ENCODE data around the gene SSTR3.
"Not testable (repeated sequence)": the region's sequence is repeated elsewhere in the genome, so short reads cannot be mapped to it uniquely, and the experiment has no call there.

SSTR3 gene

DNA sequence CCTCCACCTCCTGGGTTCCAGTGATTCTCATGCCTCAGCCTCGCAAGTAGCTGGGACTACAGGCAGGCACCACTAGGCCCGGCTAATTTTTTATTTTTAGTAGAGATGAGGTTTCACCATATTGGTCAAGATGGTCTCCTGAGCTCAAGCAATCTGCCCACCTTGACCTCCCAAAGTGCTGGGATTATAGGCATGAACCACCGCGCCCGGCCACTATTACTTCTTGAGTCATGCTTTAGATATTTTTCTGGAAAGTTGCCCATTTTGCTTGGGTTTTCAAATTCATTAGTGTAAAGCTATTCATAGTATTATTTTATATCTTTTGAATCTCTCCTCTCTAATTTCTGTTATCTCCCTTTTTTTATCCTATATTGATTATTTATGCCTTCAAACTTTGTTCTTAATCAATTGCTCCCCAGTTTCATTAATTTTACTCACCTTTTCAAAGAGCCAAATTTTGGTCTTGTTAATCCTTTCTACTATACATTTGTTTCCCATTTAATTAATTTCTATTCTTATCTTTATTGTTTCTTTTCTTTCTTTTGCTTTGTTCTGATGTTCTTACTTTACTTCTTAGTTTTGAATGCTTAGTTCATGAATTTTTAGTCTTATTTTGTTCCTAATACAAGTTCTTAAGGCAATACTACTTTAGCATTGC is 42.1 kb upstream of the SSTR3 start:
- no CpG with 5 or more reads among the region's 5 CpGs for WGBS (ENCODE audit: insufficient coverage, insufficient read length)
- Histone ChIP-seq H3K27me3 (ENCODE audit: control insufficient read depth, insufficient read depth, low read length) (no peaks in the 10 kb centered on the region), H3K9me3 (ENCODE audit: control insufficient read depth, insufficient read depth, low read length) (no peaks in the 10 kb centered on the region), H3K36me3 (ENCODE audit: control insufficient read depth, insufficient read depth, low read length) (no peaks in the 10 kb centered on the region), H3K4me3 (ENCODE audit: low read length) (no peak overlapping the region), H3K4me1 (ENCODE audit: control insufficient read depth, insufficient read depth, low read length) (peaks cover 1% of the 10 kb centered on the region; the same call in 1 of the 2 replicates), H3K27ac (ENCODE audit: low read length) (no peak overlapping the region)
- no peak for DNase-seq (ENCODE audit: low read depth, low spot score)

DNA sequence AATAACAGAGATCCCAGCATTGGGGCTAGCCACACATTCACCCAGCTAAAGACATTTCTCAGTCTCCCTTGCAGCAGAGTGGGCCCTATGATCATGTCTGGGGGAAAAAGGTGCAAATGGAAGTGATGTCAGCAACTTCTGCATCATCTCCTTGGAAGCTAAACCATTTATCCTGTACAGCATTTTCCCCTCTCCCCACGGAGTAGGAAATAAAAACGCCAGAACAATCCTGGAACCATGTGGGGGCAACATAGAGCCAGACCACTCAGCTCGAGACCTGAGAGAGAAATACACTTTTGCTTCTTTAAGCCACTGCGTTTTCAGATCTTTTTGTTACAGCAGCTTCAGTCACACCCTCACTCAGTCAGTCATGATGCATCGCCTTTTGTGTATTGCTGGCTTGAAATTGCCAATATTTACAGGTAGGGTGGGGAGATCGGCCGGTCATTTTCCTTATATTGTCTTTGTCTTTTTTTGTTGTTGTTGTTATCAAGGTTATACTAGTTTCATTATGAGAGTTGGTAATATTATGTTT is 40.9 kb upstream of the SSTR3 start:
- H3K4me3 ChIP-seq (ENCODE audit: low read length) = no peak overlapping the region
- no peaks in the 10 kb centered on the region for H3K4me1 ChIP-seq (ENCODE audit: control insufficient read depth, insufficient read depth, low read length)
- DNase-seq (ENCODE audit: low read depth, low spot score) = no peak
- no peak overlapping the region for H3K27ac ChIP-seq (ENCODE audit: low read length)
- no peaks in the 10 kb centered on the region for H3K27me3 ChIP-seq (ENCODE audit: control insufficient read depth, insufficient read depth, low read length)
- no CpG with 5 or more reads among the region's 7 CpGs for WGBS (ENCODE audit: insufficient coverage, insufficient read length)
- no peaks in the 10 kb centered on the region for H3K36me3 ChIP-seq (ENCODE audit: control insufficient read depth, insufficient read depth, low read length)
- H3K9me3 ChIP-seq (ENCODE audit: control insufficient read depth, insufficient read depth, low read length) = no peaks in the 10 kb centered on the region

DNA sequence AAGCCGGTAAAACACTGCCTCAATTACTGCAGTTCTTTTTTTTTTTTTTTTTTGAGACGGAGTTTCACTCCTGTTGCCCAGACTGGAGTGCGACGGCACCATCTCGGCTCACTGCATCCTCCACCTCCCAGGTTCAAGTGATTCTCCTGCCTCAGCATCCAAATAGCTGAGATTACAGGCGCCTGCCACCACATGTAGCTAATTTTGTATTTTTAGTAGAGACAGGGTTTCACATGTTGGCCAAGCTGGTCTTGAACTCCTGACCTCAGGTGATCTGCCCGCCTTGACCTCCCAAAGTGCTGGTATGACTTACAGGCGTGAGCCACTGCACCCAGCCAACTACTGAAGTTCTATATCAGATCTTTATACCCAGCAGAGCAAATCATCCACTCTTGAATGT is 39.6 kb upstream of the SSTR3 start:
- not testable (repeated sequence) for H3K4me3 ChIP-seq (ENCODE audit: low read length); H3K27me3 ChIP-seq (ENCODE audit: control insufficient read depth, insufficient read depth, low read length); H3K9me3 ChIP-seq (ENCODE audit: control insufficient read depth, insufficient read depth, low read length); DNase-seq (ENCODE audit: low read depth, low spot score); H3K36me3 ChIP-seq (ENCODE audit: control insufficient read depth, insufficient read depth, low read length); H3K27ac ChIP-seq (ENCODE audit: low read length); H3K4me1 ChIP-seq (ENCODE audit: control insufficient read depth, insufficient read depth, low read length)
- no CpG with 5 or more reads among the region's 8 CpGs for WGBS (ENCODE audit: insufficient coverage, insufficient read length)

DNA sequence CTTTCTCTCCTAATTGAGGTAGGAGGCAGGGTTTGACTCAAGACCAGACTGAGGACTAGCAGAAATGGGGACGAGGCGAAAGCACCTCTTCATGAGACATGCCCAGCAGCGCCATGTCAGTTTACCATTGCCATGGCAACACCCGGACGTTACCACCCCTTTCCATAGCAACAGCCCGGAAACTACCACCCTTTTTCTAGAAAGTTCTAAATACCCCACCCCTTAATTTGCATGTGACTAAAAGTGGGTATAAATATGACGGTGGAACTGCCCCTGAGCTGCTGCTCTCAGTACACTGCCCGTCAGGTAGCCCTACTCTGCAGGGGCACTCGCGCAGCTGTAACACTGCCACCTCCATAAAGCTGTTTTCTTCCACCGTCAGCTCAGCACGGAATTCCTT is 37.7 kb upstream of the SSTR3 start:
- Histone ChIP-seq H3K27me3 (ENCODE audit: control insufficient read depth, insufficient read depth, low read length) (no peaks in the 10 kb centered on the region), H3K27ac (ENCODE audit: low read length) (no peak overlapping the region), H3K9me3 (ENCODE audit: control insufficient read depth, insufficient read depth, low read length) (no peaks in the 10 kb centered on the region), H3K4me1 (ENCODE audit: control insufficient read depth, insufficient read depth, low read length) (no peaks in the 10 kb centered on the region), H3K36me3 (ENCODE audit: control insufficient read depth, insufficient read depth, low read length) (no peaks in the 10 kb centered on the region), H3K4me3 (ENCODE audit: low read length) (no peak overlapping the region)
- no peak for DNase-seq (ENCODE audit: low read depth, low spot score)
- WGBS (ENCODE audit: insufficient coverage, insufficient read length) = no CpG with 5 or more reads among the region's 12 CpGs

DNA sequence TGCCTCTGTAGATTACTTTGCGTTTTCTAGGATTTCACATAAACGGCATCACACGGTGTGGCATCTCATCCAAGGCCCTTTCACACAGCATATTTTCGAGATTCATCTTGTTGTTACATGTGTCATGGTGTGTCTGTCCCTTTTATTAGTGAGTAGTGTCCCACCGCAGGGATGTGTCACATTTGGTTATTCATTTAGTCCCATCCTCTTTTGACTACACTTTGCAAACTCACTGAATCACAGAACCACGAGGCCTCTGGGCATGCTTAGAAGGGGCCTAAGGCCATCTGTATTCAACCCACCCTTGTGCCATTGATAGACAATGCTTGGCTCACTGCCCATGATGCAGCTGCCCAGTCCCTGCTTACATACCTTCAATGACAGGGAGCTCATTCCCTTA is 36.0 kb upstream of the SSTR3 start:
- H3K27me3 ChIP-seq (ENCODE audit: control insufficient read depth, insufficient read depth, low read length) = no peaks in the 10 kb centered on the region
- peaks cover 4% of the 10 kb centered on the region; the same call in 1 of the 2 replicates for H3K4me1 ChIP-seq (ENCODE audit: control insufficient read depth, insufficient read depth, low read length)
- H3K27ac ChIP-seq (ENCODE audit: low read length) = no peak overlapping the region

DNA sequence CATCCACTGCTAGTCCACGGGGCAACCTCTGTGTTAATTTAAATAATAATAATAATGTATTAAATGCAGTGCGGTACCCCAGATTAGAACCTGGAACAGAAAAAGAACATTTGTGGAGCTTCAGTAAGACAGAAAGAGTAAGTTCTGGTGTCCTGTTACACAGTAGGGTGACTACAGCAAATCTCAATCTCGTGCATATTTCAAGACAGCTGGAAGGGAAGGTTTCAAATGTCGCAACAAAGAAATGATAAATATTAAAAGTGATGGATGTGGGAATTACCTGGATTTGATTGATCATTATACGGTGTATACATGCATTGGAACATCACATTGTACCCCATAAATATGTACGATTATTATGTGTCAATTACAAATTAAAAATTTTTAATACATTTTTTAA is 33.5 kb upstream of the SSTR3 start:
- Histone ChIP-seq H3K4me1 (ENCODE audit: control insufficient read depth, insufficient read depth, low read length) (peaks cover 4% of the 10 kb centered on the region; the same call in 1 of the 2 replicates), H3K4me3 (ENCODE audit: low read length) (no peak overlapping the region), H3K9me3 (ENCODE audit: control insufficient read depth, insufficient read depth, low read length) (no peaks in the 10 kb centered on the region), H3K27me3 (ENCODE audit: control insufficient read depth, insufficient read depth, low read length) (no peaks in the 10 kb centered on the region), H3K27ac (ENCODE audit: low read length) (no peak overlapping the region), H3K36me3 (ENCODE audit: control insufficient read depth, insufficient read depth, low read length) (no peaks in the 10 kb centered on the region)
- no peak for DNase-seq (ENCODE audit: low read depth, low spot score)
- WGBS (ENCODE audit: insufficient coverage, insufficient read length) = no CpG with 5 or more reads among the region's 6 CpGs

More for the DNA sequence above, 36.0 kb upstream of the SSTR3 start:
- WGBS (ENCODE audit: insufficient coverage, insufficient read length) = no CpG with 5 or more reads among the region's 6 CpGs
- Histone ChIP-seq H3K4me3 (ENCODE audit: low read length) (no peak overlapping the region), H3K9me3 (ENCODE audit: control insufficient read depth, insufficient read depth, low read length) (no peaks in the 10 kb centered on the region), H3K36me3 (ENCODE audit: control insufficient read depth, insufficient read depth, low read length) (no peaks in the 10 kb centered on the region)
- no peak for DNase-seq (ENCODE audit: low read depth, low spot score)

DNA sequence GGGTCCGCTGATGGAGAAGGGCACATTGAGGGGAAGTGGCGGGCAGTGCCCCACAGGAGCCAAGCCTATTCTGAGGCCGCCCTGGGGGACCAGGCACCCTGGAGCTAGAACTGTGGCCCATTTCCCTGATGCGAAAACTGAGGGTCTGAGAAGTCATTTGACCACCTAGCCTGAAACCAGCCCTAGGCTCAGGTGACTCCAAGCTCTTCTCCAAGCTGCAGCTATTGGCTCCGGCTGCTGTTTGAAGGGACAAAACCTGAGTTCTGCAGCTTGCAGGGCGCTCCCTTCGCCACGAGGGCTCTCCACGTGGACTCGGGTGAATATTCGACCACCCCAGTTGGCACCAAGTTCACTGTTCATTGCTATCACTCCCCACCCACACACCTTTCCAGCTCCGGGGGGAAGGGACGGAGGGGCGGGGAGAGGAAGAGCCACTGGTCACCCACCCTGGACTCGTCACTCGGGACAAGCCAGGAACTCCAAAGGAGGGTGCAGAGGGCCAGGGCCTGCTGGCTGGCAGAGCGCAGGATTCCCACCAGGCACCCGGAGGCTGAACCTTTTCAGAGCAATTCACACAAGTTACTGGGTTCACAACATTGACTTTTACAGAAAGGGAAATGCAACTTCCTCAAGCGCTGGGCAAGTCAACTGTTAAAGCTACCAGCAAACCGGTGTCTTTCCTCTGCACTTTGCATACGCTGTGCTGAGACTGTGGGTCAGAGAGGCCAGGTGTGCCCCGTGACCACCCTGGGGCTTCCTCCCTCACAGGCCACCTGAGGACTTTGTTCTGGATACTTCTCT is 32.8 kb upstream of the SSTR3 start:
- WGBS (ENCODE audit: insufficient coverage, insufficient read length) = no CpG with 5 or more reads among the region's 22 CpGs
- DNase-seq (ENCODE audit: low read depth, low spot score) = no peak
- Histone ChIP-seq H3K27ac (ENCODE audit: low read length) (no peak overlapping the region), H3K9me3 (ENCODE audit: control insufficient read depth, insufficient read depth, low read length) (no peaks in the 10 kb centered on the region), H3K4me3 (ENCODE audit: low read length) (no peak overlapping the region), H3K36me3 (ENCODE audit: control insufficient read depth, insufficient read depth, low read length) (no peaks in the 10 kb centered on the region), H3K27me3 (ENCODE audit: control insufficient read depth, insufficient read depth, low read length) (no peaks in the 10 kb centered on the region), H3K4me1 (ENCODE audit: control insufficient read depth, insufficient read depth, low read length) (peaks cover 4% of the 10 kb centered on the region; the same call in 1 of the 2 replicates)

DNA sequence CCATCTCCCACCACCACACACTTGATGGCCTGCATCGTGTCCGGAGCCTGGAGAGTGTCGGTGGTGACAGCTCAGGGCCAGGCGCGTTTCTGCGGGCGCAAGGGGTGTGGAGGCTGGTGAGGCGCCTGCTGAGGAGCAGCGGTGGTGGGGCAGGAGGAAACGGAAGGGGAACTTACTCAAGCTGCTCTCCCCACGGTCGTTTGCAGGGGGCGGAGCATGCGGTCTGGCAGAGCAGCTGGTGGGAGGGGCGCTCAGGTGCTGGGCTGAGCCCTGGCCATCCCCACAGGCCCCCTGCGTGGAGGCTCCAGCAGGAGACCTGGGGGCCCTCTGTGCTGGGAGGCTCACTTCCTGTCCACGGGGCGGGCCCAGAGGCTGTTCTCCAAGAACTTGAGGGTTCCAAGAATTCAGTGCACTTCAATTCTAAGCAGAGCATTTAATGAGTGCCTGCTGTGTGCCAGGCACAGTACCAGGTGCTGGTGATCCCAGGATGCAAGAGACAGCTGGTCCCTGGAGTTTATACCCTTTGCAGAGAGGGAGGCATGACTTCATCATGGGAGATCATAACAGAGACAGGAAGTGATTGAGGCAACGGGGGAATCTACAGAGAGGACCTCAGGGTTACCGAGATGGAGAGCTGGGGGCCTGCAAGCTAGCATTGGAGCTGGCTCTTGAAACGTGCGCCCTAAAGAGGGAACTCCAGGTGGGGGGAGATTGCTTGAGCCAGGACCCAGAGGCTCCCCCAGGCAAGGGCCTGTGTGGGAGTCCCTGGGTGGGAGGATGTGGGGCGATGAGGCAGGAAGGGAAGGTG is 32.0 kb upstream of the SSTR3 start, which contains the start of gene RAC2:
Gene RAC2, minus strand, starts transcription at position 156 of the 808 bp plus-strand sequence. Its CDS starts 121 bp downstream, at position 35.
- Histone ChIP-seq H3K27ac (ENCODE audit: low read length) (no peak within 1 kb of the TSS), H3K9me3 (ENCODE audit: control insufficient read depth, insufficient read depth, low read length) (no peaks in the 10 kb centered on the region), H3K4me1 (ENCODE audit: control insufficient read depth, insufficient read depth, low read length) (peaks cover 4% of the 10 kb centered on the region; the same call in 1 of the 2 replicates), H3K4me3 (ENCODE audit: low read length) (no peak within 1 kb of the TSS), H3K36me3 (ENCODE audit: control insufficient read depth, insufficient read depth, low read length) (no peaks in the 10 kb centered on the region), H3K27me3 (ENCODE audit: control insufficient read depth, insufficient read depth, low read length) (no peaks in the 10 kb centered on the region)
- DNase-seq (ENCODE audit: low read depth, low spot score) = no peak
- no CpG with 5 or more reads among the region's 23 CpGs for WGBS (ENCODE audit: insufficient coverage, insufficient read length)

DNA sequence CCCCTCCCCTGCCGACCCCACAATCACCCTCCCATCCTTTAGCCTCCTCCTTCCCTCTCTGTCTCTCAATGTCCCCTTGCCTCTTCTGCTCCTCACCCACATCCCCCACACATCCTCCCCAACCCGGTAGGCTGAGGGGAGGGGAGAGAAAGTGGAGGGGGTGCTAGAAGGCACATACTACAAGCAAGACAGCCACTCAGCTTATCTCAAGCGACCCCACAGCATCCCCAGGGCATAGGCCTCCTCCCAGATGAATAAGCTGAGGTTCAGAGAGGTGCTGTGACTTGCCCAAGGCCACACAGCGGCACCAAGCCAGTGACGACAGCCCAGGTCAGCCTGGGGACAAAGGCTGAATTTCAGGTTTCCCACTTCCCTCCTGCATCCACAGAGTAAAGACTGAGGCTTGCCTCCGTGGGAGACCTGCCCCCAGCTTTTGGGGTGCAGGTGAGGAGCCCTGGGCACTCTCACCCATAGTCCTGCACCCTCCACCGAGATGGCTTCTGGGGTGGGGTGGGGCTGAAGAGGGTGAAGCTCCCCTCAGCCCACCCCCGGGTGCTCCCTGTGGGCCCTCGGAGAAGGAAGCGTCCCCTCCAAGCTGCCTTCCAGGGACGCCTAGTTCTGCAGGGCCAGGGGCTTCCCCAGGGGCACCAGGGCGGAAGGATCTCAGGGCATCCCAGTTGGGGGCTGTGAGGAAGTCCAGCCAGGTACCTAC is 31.3 kb upstream of the SSTR3 start:
- H3K27ac ChIP-seq (ENCODE audit: low read length) = no peak overlapping the region

More for the DNA sequence above, 31.3 kb upstream of the SSTR3 start:
- H3K9me3 ChIP-seq (ENCODE audit: control insufficient read depth, insufficient read depth, low read length) = no peaks in the 10 kb centered on the region
- no peak overlapping the region for H3K4me3 ChIP-seq (ENCODE audit: low read length)
- WGBS (ENCODE audit: insufficient coverage, insufficient read length) = no CpG with 5 or more reads among the region's 12 CpGs
- no peaks in the 10 kb centered on the region for H3K27me3 ChIP-seq (ENCODE audit: control insufficient read depth, insufficient read depth, low read length)
- no peak for DNase-seq (ENCODE audit: low read depth, low spot score)
- no peaks in the 10 kb centered on the region for H3K36me3 ChIP-seq (ENCODE audit: control insufficient read depth, insufficient read depth, low read length)
- H3K4me1 ChIP-seq (ENCODE audit: control insufficient read depth, insufficient read depth, low read length) = peaks cover 4% of the 10 kb centered on the region; the same call in 1 of the 2 replicates
